Peyer's patch (tissue), 4 donors: Measurements from ENCODE around the gene MAGI3.

Experiments used
- CTCF ChIP-seq, 6 experiments: fragments of 450-650 bp in 4 of 6; fragments of 200-600 bp in 2 of 6; sonication (generic) in 1 of 6; IDR thresholded peaks; one replicate each; pipeline ENCODE4 v1.5.1; 2017 to 2019; ENCODE audit warnings: antibody characterized with exemption in 6 of 6, mild to moderate bottlenecking in 3 of 6, moderate library complexity in 1 of 6
- POLR2A ChIP-seq, 2 donors: fragments of 450-650 bp; IDR thresholded peaks; one replicate each; pipeline ENCODE4 v1.5.1; 2017; ENCODE audit warnings: antibody characterized with exemption in 2 of 2, mild to moderate bottlenecking in 2 of 2, moderate library complexity in 2 of 2

- no peak for TF ChIP-seq CTCF (IDR thresholded peaks at IDR 0.05)
- no peak for TF ChIP-seq POLR2A (IDR thresholded peaks at IDR 0.05)
Observed at GRCh38 chr1:113581323-113581722, 191.0 kb downstream of the MAGI3 start.
